ENCODE data around the gene SLC35D2.

SLC35D2 gene

DNA sequence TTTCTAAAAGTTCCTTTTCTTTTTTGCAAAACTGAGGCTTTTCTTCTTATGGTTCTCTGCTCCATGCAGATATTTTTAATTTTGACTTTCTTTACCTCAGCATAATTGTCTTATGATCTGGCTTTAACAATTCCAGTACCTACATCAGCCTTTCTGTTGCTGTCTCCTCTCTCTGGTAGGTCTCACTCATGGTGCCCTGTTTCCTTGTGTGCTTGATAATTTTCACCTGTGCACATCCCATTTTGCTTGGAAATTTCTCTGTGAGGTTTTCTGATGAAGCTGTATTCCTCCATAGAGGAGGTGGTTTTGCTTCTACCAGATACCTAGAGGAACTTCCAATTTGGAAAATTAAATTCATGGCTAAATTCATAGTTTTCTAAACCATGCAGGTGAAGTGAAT, 79.3 kb downstream of the SLC35D2 start:
- no peak for DNase-seq

DNA sequence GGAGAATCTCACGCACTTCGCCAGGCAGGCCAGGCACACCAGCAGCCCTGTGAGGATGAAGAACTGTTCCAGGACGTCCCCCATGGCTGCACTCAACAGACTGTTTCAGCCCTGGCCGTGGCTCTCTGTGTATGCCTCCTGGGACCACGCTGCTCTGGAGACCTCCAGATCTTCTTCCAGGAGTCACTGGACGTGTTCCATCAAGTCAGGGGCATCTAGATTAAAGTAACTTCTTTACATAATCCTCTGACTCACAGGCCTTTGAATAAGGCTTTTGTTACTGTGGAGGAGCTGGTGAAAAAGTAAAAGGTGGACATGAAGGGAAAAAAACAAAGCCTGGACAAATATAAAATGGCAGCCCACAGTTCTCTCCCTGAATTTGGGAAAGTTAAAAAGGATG, 81.5 kb downstream of the SLC35D2 start, which contains the start of gene HSD17B3:
Gene HSD17B3, minus strand, starts transcription at position 156 of the 400 bp plus-strand sequence. Its CDS starts 72 bp downstream, at position 84.
- no peak for DNase-seq

DNA sequence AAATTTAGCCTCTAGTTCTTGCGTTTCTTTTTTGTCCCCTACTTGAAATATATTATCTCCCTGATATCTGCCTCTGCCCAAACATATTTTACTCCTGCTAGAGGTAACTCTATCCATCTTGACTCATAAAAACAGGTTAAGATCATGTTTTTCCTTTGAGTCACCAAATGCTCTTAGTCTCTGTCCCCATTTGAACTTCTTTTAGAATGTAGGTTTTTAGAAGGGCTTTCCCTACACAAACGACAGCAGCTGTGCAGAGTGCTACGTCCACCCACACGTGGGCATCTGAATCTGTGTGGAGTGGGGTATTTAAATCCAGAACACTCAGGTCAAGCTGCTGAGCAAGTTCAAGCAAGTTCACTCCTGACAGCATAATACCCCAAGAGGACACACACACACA, 83.7 kb downstream of the SLC35D2 start:
- no peak for DNase-seq

DNA sequence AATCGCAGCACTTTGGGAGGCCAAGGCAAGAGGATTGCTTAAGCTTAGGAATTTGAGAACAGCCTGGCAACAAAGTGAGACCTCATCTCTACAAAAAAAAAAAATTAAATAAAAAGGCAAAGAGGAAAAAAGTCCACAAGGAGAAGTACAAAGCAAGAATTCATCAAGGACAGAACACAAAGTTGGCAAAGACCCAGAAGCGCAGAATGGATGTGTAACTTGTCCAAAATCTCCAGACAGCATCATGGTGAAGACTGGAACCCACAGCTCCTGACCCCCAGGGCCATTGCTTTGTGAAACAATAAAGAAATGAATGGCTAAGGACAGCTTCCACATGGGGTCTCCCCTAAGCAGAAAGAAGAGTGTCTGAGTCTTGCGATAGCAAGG, 89.4 kb downstream of the SLC35D2 start:
- no peak for DNase-seq

DNA sequence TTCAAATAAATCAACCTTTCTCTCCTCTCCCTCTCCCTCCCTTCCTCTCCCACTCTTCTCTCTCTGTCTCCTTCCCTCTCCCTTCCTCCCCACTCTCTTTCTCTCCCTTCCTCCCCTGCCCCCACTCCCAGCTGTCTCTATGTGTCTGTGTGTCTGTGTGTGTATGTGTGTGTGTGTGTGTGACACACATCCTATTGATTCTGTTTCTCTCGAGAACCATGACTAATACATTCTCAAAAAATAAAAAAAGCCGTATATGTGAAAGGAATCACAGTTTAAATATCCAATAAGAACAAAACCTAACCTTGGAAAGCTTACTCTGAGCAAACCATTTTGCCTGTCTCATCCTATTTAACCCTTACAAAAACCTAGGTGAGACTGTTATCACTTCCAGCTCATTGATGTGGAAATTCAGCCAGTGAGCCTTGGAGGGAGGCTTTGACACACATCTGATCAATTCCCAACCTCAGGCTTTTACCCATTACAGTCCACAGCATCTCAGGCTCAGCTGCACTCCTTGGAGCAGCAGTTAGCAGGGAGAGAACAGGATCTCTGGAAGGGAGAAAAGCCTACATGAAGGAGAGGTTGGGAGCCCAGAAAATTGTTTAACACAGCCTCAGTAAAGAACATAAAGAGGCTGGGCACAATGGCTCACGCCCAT, 89.9 kb downstream of the SLC35D2 start:
- DNase-seq = no peak

DNA sequence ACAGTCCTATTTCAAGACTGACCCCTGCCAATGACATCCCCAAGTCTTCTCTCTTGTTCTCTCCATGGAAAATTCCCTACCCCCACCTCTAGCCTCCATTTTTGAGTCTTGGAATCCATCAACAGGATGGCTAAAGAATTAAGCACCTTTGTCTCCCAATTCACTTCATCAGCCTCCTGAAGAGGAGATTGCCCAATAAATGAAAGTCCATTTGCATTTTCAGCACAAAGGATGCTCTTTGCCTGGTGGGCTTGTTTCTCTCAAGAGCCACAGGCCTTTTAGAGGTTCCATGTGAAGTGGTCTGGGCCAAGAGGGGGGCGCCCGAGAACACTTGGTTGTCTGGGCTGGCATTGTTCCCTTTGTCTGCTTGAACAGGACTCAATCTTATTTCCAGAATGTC, 94.1 kb downstream of the SLC35D2 start:
- no peak for DNase-seq

DNA sequence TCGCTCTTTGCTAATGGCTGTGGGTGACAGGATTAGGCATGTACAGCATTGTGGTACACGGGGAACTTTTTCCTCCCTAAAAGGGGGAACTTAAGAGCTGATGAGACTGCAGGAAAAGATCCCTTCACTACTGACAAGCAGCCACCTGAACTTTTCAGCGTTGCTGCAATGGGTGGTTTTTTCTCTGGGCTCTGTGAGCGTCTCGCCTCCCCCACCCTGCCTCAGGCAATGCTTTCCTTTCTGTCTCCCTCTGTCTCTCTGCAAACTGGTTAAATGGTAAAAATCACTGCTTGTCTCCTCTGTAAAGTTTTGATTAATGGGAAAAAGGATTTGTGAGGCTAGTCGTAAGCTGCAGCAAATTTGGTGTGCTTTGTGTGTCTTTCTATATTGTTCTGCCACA, 101.9 kb downstream of the SLC35D2 start:
- no peak for DNase-seq

DNA sequence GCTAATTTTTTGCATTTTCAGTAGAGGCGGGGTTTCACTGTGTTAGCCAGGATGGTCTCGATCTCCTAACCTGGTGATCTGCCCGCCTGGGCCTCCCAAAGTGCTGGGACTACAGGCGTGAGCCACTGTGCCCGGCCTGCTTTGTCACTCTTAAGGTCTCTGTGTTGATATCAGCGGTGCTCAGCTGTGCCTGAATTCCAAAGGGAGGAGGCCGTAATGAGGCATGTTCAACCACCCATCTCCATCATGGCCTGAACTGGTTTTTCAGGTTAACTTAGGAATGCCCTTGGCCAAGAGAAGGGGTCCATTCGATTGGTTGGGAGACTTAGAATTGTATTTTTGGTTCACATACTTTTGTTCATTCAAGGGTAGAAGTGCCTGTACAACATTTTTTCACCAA, 103.6 kb downstream of the SLC35D2 start:
- DNase-seq = no peak

DNA sequence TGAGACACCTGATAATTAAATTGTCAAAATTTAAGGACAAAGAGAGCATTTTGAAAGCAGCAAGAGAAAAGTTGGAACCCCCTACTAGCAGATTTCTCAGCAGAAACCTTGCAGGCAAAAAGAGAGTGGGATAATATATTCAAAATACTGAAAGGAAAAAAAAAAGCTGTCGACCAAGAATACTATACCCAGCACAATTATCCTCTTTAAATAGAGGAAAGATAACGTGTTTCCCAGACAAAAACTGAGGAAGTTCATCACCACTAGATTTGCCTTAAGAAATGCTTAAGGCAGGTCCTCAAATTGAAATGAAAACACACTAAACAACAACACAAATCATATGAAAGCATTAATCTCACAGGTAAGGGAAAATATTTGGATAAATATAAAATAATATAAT, 108.6 kb downstream of the SLC35D2 start:
- no peak for DNase-seq

All from activated CD4-positive, alpha-beta T cell treated with anti-CD3 and anti-CD28 coated beads for 1 hour (primary cell).